ENCODE data around the gene ELAPOR2. TPM values are rescaled to one million over a fixed set of nuclear protein-coding genes. Genes with fewer than 3 reads are reported as not detected.
"Not testable (repeated sequence)": the region's sequence is repeated elsewhere in the genome, so short reads cannot be mapped to it uniquely, and the experiment has no call there.

ELAPOR2 gene
- total RNA-seq, 6 experiments from 2014 or later: 0.70 to 3.2 (median 1.2) TPM

DNA sequence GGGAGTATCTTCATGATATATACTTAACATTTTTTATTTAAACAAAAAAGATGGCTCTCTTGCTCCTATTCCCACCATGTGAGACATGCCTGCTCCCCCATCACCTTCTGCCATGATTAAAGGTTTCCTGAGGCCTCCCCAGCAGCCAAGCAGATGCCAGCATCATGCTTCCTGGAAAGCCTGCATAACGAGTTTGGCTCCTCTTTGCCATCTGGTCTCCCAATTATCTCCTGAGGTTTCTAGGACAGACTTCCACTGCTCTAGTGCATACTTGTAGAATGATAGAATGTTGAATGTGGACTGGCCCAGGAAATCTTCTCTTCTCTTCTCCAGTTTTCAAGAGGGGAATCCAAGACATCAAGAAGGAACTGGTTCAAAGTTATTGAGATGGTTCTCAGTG is 45.9 kb upstream of the ELAPOR2 start:
- H3K36me3 ChIP-seq: no peaks in the 10 kb centered on the region
- H3K27me3 ChIP-seq: no peaks in the 10 kb centered on the region
- H3K4me3 ChIP-seq: no peak overlapping the region
- intact Hi-C loops (cut with DNase I): no loop called here
- no peak for TF ChIP-seq POLR2A (IDR thresholded peaks at IDR 0.05)
- TF ChIP-seq, protein P1, sequence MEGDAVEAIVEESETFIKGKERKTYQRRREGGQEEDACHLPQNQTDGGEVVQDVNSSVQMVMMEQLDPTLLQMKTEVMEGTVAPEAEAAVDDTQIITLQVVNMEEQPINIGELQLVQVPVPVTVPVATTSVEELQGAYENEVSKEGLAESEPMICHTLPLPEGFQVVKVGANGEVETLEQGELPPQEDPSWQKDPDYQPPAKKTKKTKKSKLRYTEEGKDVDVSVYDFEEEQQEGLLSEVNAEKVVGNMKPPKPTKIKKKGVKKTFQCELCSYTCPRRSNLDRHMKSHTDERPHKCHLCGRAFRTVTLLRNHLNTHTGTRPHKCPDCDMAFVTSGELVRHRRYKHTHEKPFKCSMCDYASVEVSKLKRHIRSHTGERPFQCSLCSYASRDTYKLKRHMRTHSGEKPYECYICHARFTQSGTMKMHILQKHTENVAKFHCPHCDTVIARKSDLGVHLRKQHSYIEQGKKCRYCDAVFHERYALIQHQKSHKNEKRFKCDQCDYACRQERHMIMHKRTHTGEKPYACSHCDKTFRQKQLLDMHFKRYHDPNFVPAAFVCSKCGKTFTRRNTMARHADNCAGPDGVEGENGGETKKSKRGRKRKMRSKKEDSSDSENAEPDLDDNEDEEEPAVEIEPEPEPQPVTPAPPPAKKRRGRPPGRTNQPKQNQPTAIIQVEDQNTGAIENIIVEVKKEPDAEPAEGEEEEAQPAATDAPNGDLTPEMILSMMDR (IDR thresholded peaks at IDR 0.05): no peak
- ATAC-seq (no peak), DNase-seq (no peak)
- 30% methylated on average over 1 of the region's 1 CpG for WGBS (ENCODE audit: insufficient coverage, low coverage, low lambda C conversion rate, missing lambda C conversion rate)
- no peaks in the 10 kb centered on the region for H3K9me3 ChIP-seq
- no peak overlapping the region for H3K27ac ChIP-seq
- H3K4me1 ChIP-seq: no peaks in the 10 kb centered on the region

DNA sequence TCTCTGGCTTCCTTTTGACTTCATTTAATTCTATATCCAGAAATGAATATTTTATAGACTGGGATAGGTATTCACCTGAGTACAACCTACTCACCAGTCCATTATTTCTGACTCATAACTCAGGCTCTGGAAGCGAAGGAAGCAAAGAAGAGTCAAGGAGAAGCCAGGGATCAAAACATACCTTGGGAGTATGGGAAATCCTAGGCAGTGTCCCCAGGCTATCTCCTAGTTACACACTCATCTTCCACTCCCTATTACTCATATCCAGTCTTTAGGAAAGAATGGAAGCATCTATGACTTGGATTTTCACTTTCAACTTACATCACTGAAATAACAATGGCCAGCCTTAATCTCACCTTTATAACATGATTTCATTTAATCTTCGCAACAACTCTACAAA is 40.9 kb upstream of the ELAPOR2 start:
- WGBS (ENCODE audit: insufficient coverage, low coverage, low lambda C conversion rate, missing lambda C conversion rate): 63% methylated on average over 2 of the region's 2 CpGs
- intact Hi-C loops (cut with DNase I): no loop called here
- Histone ChIP-seq H3K4me1 (no peaks in the 10 kb centered on the region), H3K36me3 (no peaks in the 10 kb centered on the region), H3K4me3 (no peak overlapping the region), H3K27ac (no peak overlapping the region), H3K27me3 (no peaks in the 10 kb centered on the region), H3K9me3 (no peaks in the 10 kb centered on the region)
- TF ChIP-seq POLR2A (IDR thresholded peaks at IDR 0.05): no peak
- no peak for ATAC-seq
- no peak for DNase-seq

DNA sequence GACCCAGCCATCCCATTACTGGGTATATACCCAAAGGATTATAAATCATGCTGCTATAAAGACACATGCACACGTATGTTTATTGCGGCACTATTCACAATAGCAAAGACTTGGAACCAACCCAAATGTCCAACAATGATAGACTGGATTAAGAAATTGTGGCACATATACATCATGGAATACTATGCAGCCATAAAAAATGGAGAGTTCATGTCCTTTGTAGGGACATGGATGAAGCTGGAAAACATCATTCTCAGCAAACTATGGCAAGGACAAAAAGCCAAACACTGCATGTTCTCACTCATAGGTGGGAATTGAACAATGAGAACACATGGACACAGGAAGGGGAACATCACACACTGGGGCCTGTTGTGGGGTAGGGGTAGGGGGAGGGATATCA is 37.9 kb upstream of the ELAPOR2 start:
- H3K9me3 ChIP-seq; DNase-seq; intact Hi-C loops (cut with DNase I); ATAC-seq; H3K4me1 ChIP-seq; H3K36me3 ChIP-seq; H3K27ac ChIP-seq; H3K27me3 ChIP-seq; H3K4me3 ChIP-seq: not testable (repeated sequence)
- 80% methylated on average over 1 of the region's 2 CpGs for WGBS (ENCODE audit: insufficient coverage, low coverage, low lambda C conversion rate, missing lambda C conversion rate)

DNA sequence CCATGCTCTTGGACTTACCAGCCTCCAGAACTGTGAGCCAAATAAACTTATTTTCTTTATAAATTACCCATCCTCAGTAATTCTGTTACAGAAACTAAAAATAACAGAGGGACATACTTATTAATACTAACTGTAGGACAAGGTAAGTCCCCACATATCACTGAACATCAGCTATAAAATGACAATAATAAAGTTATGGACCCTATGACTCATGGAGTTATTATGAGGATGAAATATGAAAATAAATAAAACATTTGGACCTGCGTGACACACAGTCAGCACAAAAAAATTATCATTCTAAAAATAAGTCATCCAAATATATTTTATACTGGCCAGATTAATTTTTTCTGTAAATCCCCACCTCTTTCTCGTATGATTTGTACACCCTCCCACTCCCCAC is 34.9 kb upstream of the ELAPOR2 start:
- no peak for ATAC-seq
- TF ChIP-seq, protein P1 (IDR thresholded peaks at IDR 0.05): no peak
- TF ChIP-seq POLR2A (IDR thresholded peaks at IDR 0.05): no peak

DNA sequence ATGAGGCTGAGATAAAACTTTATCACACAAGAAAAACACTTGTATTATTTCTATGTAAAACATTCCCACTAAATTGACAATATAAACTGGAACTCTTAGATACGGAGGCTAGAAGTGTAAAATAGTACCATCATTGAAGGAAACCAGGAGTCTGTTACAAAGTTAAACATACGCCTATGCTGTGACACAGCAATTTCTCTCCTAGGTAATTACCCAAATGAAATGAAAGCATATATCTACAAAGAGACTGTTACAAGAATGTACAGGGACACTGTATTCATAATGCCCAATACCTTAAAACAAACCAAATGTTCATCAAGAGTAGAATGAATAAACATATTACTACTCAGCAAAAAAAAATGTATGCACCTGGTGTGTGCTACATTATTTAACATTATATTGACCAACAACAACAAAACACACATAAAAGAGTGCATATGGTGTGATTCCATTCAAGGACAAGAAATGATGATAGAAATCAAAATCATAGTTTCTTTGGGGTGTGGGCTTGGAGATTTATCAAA is 33.2 kb upstream of the ELAPOR2 start:
- DNase-seq (no peak), ATAC-seq (no peak)
- intact Hi-C loops (cut with DNase I): no loop called here
- Histone ChIP-seq H3K4me3 (no peak overlapping the region), H3K4me1 (no peaks in the 10 kb centered on the region), H3K9me3 (no peaks in the 10 kb centered on the region), H3K27ac (no peak overlapping the region), H3K36me3 (no peaks in the 10 kb centered on the region), H3K27me3 (no peaks in the 10 kb centered on the region)
- no peak for TF ChIP-seq POLR2A (IDR thresholded peaks at IDR 0.05)
- TF ChIP-seq, protein P1 (IDR thresholded peaks at IDR 0.05): no peak
- 43% methylated on average over 2 of the region's 2 CpGs for WGBS (ENCODE audit: insufficient coverage, low coverage, low lambda C conversion rate, missing lambda C conversion rate)

More for the DNA sequence above, 34.9 kb upstream of the ELAPOR2 start:
- intact Hi-C loops (cut with DNase I): no loop called here
- Histone ChIP-seq H3K27me3 (no peaks in the 10 kb centered on the region), H3K4me1 (no peaks in the 10 kb centered on the region), H3K4me3 (no peak overlapping the region), H3K36me3 (no peaks in the 10 kb centered on the region), H3K27ac (no peak overlapping the region), H3K9me3 (no peaks in the 10 kb centered on the region)
- no peak for DNase-seq
- 46% methylated on average over 2 of the region's 2 CpGs for WGBS (ENCODE audit: insufficient coverage, low coverage, low lambda C conversion rate, missing lambda C conversion rate)
